ENCODE data around the gene RCBTB1.

DNA sequence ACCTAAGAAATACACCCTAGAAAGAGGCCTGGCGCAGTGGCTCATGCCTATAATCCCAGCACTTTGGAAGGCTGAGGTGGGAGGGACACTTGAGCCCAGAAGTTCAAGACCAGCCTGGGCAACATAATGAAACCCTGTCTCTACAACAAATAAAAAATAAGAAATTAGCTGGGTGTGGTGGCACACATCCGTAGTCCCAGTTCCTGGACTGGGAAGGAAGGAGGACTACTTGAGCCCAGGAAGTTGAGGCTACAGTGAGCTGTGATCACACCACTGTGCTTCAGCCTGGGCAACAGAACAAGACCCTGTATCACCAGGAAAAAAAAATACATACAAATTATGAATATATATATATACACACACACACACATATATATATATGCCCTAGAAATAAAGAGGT lies 47.0 kb downstream of the RCBTB1 start:
- TF ChIP-seq CTCF (conservative IDR thresholded peaks at IDR 0.05) (no peak), ZFX (IDR thresholded peaks at IDR 0.05) (no peak)

Measured in C4-2B (cell line).